ENCODE data around the gene SHKBP1.

DNA sequence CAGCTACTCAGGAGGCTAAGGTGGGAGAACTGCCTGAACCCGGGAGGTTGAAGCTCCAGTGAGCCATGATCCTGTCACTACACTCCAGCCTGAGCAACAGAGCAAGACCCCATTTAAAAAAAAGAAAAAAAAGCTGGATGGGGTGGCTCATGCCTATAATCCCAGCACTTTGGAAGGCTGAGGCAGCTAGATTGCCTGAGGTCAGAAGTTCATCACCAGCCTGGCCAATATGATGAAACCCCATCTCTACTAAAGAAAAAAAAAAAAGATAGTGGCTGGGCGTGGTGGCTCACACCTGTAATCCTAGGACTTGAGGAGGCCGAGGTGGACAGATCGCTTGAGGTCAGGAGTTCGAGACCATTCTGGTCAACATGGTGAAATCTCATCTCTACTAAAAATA lies 39.5 kb downstream of the SHKBP1 start:
- TF ChIP-seq ZNF550 (CRISPR knock-in tag; IDR thresholded peaks at IDR 0.05; ENCODE audit: borderline replicate concordance) (no peak), BHLHE40 (IDR thresholded peaks at IDR 0.05; ENCODE audit: low read length) (no peak), HNRNPL (IDR thresholded peaks at IDR 0.05; ENCODE audit: low read depth, low read length) (no peak), NFE2L1 (CRISPR knock-in tag; IDR thresholded peaks at IDR 0.05; ENCODE audit: borderline replicate concordance) (no peak), CTCF (CRISPR knock-in tag; IDR thresholded peaks at IDR 0.05) (no peak)
- TF ChIP-seq, protein P1, sequence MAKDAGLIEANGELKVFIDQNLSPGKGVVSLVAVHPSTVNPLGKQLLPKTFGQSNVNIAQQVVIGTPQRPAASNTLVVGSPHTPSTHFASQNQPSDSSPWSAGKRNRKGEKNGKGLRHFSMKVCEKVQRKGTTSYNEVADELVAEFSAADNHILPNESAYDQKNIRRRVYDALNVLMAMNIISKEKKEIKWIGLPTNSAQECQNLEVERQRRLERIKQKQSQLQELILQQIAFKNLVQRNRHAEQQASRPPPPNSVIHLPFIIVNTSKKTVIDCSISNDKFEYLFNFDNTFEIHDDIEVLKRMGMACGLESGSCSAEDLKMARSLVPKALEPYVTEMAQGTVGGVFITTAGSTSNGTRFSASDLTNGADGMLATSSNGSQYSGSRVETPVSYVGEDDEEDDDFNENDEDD (CRISPR knock-in tag; IDR thresholded peaks at IDR 0.05; ENCODE audit: borderline replicate concordance) = no peak
- TF ChIP-seq, protein P2, sequence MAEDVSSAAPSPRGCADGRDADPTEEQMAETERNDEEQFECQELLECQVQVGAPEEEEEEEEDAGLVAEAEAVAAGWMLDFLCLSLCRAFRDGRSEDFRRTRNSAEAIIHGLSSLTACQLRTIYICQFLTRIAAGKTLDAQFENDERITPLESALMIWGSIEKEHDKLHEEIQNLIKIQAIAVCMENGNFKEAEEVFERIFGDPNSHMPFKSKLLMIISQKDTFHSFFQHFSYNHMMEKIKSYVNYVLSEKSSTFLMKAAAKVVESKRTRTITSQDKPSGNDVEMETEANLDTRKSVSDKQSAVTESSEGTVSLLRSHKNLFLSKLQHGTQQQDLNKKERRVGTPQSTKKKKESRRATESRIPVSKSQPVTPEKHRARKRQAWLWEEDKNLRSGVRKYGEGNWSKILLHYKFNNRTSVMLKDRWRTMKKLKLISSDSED (CRISPR knock-in tag; IDR thresholded peaks at IDR 0.05) = no peak
- TF ChIP-seq, protein P3, sequence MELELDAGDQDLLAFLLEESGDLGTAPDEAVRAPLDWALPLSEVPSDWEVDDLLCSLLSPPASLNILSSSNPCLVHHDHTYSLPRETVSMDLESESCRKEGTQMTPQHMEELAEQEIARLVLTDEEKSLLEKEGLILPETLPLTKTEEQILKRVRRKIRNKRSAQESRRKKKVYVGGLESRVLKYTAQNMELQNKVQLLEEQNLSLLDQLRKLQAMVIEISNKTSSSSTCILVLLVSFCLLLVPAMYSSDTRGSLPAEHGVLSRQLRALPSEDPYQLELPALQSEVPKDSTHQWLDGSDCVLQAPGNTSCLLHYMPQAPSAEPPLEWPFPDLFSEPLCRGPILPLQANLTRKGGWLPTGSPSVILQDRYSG (CRISPR knock-in tag; IDR thresholded peaks at IDR 0.05) = no peak
